HG03159 (cell line): ENCODE results near the gene SASH1.
"Not testable (repeated sequence)": the region's sequence is repeated elsewhere in the genome, so short reads cannot be mapped to it uniquely, and the experiment has no call there.

Experiments
- ATAC-seq: cut with Tn5 transposase; IDR thresholded peaks from one replicate; pipeline ENCODE4 v1.9.1; 2021; ENCODE audit warnings: mild to moderate bottlenecking, moderate library complexity; ENCODE audit not compliant: unreplicated experiment

The SASH1 gene

DNA sequence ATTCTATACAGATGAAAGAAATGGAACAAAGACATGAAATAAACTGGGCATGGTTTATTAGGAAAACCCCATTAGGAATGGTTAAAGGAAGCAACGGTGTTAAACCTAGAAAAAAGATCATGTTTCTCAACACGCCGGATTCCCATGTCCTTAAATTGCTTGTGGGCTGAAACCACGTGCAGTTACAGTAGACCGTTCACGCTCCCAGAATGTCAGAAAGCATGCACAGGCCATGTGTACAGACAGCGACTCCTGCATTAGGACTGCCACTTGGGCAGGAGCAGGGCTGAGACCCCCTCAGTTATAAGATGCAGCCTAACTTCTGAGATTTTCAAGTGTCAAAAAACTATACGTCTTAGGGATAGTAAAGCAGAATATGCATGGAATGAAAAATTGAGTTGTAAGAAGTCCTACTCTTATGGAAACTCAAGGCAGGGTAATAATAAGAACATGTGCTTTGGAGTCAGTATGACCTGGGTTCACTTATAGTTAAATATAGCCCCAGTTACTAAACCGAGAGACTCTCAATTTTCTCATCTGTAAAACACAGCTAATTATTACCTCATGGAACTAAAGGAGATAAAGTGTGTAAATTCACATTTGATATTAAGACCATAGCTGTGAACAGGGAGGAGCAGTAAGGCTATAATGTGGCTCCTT lies 230.2 kb downstream of the SASH1 start:
- no peak for ATAC-seq

DNA sequence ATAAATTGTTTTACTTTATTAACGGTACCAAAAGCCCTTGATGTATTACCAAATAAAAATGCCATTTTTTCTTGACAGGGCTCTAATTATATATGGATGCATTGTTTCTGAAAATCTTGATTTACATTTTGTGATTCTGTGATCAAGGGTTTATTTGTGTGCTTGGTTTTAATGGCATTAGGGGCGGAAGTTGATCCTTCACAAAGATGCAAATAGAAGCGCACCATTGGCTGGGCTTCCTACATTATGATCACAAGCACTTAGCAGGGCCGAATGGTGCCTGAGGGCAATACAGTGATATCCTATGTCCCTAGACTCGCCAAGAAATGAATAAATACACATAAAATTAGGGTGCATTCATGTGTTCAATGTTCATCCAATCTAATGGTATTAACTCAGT lies 231.3 kb downstream of the SASH1 start:
- no peak for ATAC-seq

DNA sequence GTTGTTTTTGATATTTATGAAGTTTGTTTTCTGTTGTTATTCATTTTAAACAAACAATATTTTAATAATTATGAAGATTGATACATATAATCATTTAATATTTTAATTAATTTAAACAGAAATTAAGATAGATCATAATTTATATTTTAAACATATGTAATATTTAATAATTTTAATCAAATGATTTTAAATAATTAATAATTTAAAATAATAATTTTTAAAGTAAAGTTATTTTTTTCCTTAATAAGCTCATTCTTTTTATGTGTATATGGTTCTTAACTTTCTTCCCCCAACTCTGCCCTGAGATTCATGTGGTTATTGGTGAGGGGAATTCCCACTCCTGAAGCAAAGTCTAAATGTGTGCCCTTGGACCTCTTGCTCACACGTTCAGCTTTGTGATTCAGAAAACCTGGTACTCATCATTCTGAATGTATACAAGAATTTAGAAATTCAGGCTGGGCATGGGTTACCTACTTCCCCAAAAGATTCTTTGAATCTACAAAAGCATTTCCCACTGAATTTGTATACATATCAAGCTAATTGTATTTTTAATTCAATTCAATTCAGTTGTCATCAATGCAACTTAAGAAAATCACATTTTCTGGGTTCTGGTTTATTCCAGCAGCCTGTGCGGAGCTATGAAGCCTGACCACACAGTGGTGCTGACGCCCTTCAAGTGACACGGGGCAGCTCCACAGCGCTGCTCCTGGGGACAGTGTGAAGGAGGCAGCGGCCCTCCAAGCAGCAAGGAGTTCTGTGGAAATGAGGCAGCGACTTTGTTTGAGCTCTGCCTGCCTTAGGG lies 235.2 kb downstream of the SASH1 start:
- ATAC-seq = peak; percentile 99

DNA sequence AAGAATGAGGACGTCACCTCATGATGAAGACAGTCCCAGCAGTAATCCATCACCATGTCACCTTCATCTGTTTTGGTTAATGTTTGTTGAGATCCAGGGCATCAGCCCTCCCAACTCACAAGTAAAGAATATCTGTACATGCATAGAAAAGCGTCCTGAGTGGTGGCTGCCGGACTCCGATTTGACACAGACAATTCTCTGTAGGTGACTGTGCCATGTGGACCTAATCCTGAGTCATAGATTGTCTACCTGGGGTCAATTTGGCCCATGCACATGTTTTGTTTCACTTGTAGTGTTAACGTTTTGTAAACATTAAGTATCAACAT lies 235.8 kb downstream of the SASH1 start:
- peak; percentile 32 for ATAC-seq

DNA sequence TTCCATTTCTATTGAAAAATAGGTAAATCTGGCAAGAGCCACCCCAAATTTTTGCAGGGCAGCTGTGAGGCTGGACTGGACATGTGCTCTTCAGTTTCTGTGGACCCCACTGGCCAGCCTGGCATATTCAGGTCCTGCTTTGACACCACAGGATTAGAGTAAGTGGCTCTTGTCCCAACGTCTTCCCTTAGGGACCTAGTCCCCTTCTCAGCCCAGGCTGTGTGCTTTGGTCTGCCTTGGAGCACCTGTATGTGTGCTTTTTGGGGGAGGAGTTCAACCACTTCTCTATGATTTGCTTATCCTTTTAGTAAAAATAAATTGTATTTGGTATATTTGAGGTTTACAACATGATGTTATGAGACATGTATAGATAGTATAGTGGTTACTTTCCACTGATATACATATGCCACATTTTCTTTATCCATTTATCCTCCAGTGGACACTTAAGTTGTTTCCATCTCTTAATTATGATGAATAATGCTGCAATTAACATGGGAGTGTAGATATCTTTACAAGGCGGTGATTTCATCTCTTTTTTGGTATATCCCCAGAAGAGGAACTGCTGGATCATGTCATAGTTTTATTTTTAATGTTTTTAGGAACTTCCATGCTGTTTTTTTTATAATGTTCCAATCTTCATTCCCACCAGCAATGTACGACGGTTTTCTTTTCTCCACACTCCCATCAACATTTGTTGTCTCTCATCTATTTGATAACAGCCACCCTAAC lies 236.4 kb downstream of the SASH1 start:
- no peak for ATAC-seq

DNA sequence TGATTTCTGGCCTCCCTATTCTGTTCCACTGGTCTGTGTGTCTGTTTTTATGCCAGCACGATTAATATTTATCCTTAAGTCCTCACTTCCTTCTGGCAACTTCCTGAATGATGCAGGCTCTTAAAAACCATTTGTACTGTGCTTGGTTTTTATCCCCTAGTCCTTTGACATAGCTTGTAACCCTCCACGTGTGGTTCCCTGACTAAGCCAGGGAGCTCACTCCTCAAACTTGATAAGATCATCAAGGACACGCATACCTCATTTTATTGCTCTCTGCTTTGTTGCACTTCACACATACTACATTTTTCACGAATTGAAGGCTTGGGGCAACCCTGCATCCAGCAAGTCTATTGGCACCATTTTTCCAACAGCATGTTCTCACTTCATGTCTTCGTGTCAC lies 237.8 kb downstream of the SASH1 start:
- no peak for ATAC-seq

DNA sequence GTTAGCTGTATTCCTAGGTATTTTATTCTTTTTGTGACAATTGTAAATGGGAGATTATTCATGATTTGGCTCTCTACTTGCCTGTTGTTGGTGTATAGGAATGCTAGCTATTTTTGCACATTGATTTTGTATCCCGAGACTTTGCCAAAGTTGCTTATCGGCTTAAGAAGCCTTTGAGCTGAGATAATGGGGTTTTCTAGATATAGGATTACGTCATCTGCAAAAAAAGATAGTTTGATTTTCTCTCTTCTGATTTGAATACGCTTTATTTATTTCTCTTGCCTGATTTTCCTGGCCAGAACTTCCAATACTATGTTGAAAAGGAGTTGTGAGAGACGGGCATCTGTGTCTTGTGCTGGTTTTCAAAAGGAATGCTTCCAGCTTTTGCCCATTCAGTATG lies 241.0 kb downstream of the SASH1 start:
- ATAC-seq = no peak

DNA sequence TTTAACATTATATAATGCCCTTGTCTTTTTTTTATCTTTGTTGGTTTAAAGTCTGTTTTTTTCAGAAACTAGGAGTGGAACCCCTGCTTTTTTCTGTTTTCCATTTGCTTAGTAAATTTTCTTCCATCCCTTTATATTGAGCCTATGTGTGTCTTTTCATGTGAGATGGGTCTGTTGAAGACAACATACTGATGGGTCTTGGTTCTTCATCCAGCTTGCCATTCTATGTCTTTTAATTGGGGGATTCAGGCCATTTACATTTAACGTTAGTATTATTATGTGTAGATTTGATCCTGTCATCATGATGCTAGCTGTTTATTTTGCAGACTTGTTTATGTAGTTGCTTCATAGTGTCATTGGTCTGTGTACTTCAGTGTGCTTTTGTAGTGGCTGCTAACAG lies 243.0 kb downstream of the SASH1 start:
- not testable (repeated sequence) for ATAC-seq

DNA sequence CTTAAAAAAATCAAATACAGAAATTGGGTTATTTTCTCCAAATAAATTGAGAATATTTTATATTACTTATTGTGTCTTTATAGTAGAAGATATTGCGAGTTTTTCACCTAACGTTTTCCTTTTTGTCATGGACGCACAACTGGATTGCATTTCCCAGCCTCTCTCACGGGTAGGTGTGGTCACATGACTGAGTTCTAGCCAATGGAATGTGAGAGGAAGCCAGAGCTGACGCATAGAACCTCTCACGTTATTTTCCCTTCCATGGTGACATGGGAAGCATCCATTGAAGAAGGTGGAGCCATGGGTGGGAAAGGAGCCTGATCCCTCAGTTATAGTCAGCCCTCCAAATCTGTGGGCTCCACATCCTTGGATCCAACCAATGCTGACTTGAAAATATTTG lies 248.2 kb downstream of the SASH1 start:
- no peak for ATAC-seq

DNA sequence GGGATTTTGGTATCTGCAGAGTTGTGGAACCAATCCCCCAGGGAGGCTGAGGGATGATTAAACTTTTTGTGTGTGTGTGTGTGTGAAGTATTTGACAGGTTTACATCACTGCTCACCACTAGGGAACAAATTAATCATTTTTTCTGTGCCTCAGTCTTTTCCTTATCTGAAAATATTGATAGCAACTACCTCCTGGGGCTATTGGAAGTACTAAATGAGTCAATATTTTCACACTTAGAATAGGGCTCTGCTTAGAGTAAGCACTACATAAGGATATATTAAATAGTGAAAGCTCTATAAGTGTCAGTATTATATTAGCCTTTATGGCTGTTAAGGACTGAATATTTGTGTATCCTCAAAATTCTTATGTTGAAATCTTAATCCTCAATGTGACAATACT lies 249.0 kb downstream of the SASH1 start:
- no peak for ATAC-seq

DNA sequence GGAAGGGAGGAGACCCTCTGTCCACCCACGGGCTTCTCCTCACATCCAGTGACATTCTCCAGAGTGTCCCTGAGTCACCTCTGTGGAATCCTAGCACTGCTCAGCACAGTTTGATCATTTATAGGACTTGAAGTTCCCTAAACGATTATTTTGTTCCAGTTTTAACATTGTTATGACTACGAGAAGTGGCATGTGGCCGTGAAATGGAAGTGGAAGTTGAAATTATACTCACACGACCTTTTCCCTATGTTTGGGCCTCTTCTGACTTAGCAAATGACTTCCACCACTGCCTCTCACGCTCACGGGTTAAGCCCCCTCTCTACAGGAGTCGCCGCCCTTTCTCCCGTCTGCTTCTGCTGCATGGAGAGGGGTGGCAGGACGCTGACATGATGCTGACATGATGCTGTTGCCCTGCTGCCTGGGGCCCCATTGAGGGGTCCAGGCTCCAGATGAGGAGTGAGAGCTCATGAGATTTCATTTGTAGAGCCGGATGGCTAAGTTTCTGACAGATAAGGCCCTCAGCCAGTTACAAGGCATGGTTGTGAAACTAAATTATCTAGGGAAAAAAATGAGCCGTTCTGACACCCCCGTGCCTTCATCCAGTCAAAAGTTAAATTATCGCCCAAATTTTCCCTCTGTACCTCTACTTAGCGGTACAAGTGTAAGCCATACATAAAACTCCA lies 250.6 kb downstream of the SASH1 start:
- ATAC-seq = no peak

DNA sequence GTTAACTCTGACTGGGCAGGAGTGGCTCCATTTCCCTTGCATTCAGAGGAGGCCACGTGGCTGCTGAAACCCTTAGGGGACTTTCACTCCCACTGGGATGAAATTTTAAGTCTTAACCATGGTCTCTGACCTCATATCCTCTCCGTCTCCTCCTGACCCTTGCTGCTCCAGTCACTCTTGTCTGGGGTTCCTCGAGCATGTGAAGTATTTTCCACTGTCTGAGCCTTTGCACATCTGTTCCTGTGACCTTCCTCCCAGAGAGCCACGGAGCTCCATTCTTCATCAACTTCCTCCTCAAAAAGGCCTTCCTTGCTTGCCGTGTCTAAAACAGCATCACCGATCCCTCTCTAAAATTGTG lies 251.2 kb downstream of the SASH1 start:
- no peak for ATAC-seq

DNA sequence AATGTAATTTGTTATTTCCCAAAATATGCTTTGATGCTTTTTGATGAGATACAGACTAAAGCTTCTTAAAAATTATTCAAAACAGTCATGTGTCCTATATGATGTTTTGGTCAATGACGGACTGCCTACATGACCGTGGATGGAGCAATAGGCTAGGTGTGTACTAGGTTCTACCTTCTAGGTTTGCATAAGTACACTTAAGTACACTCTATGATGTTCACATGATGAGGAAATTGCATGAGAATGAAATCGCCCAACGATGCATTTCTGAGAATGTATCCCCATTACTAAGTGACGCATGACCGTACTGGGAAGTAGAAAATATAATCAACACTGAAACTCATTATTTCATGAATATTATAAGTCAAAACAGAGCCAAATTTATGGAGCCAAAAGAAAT lies 252.9 kb downstream of the SASH1 start:
- ATAC-seq = no peak

DNA sequence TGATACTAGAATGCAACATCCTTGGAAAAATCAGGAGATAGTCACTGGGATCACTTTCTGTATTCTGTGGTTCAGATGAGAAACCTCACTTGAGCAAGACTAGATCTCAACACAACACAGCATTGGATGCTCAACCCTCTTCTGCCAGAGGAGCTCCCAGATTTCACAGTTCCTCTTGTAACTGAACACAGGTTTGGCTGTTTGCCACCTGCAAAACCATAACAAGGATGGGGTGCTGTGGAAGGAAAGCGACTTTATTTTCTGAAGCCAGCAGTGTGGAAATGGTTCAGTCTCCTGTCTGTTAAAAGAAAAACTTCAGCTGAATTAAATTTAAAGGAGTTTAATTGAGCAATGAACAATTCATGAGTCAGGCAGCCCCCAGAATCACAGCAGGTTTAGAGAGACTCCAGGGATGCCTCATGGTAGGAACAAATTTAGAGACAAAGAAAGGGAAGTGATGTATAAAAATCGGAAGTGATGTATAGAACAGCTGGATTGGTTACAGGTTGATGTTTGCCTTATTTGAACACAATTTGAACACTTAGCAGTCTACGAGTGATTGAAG lies 254.3 kb downstream of the SASH1 start:
- ATAC-seq = no peak

DNA sequence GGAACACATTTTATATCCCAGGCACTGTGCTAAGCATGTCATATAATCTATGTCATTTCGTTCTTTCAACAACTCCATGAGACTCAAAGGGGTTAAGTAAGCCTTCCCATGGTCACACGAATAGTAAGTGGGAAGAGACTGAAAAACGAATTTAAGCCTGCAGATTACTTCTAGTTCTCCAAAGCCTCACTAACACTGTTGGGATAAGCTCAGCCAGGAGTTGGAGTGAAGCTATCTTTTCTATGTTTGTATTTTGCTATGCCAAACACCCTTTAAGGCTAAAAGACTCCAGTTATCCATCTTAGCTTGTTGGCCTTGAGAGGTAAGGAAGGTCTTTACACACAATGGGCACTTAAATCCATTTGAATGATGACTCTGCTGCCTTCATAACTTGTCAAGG lies 256.1 kb downstream of the SASH1 start:
- no peak for ATAC-seq

DNA sequence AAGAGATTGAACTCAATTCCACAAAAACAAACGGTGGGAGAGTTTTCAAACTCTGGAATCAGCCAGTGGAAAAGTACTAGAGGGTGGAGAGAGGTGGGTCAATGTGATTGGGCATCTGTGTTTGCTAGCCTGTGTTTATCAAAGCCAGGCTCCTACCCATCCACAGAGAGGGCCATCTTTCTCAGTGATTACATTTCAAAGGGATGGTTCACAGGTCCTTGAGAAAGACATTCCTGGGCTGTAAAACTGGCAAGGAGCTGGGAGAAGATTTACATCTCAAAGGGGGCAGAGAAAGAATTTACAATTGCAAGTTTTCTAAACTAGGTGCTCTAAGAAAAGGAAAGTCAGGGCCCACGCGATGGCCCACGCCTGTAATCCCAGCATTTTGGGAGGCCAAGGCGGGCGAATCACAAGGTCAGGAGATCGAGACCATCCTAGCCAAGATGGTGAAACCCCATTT lies 257.4 kb downstream of the SASH1 start:
- ATAC-seq = no peak
